ENCODE measurements around the gene KCND3.

- TF ChIP-seq CTCF (IDR thresholded peaks at IDR 0.05; ENCODE audit: low read depth, low read length): no peak
- TF ChIP-seq EZH2phosphoT487 (IDR thresholded peaks at IDR 0.05; ENCODE audit: low read depth): no peak
These were observed 84.8 kb downstream of the KCND3 start for GRCh38 chr1:111904478-111905218.
